Measurements from ENCODE around the gene FHIT.

FHIT gene

DNA sequence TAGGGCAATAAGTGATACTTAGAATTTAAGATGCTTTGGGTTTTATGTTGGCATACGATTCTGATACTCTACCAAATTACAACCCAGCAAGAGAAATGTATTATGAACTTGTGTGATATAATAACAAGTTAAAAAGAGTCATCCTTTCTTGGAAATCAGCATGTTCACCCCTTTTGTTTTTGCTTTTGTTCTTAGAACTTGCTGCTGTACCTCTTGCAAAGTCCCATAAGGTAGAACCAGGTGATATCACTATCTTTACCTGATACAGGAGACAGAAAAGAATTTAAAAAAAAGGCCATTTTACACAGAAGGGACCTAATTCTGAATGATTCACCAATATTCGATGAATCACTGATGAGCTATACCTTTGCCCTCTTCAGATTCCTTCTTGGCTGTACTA, 810.4 kb downstream of the FHIT start:
- no peak for DNase-seq

DNA sequence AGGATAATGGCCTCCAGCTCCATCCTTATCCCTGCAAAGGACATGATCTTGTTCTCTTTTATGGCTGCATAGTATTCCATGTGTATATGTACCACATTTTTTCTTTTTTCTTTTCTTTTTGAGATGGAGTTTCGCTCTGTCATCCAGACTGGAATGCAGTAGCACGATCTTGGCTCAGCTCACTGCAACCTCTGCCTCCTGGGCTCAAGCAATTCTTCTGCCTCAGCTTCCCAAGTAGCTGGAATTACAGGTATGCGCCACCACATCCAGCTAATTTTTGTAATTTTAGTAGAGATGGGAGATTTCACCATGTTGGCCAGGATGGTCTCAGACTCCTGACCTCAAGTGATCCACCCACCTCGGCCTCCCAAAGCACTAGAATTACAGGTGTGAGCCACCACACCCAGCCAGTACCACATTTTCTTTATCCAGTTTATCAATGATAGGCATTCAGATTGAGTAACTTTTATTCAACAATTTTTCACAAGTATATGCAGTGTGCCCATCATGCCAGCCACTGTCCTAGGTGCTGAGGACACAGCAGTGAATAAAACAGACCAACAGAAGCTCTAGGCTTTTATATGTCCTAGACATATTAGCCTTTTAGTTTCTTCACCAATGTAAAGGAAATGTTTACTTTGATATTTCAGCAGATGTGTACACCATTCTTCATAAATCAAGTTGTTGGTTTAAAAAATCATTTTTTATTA, 815.2 kb downstream of the FHIT start:
- no peak for DNase-seq

DNA sequence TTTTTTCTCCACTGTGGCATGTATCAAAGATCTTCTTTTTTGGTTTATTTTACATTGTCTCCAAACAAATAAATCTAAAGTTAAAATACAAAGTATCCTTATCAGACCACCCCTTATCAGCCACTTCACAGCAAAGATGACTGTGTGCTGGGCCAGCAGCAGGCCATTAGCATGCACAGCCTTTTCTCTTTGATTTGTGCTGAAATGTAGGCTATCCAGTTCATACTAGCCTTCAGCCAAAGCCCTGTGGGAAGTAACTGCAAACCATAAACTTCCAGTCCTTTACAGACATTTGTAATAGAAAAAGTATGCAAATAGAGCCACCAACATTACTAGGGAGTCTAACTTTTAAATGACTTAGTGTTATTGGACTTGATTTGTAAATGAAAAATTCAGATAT, 816.3 kb downstream of the FHIT start:
- DNase-seq, result no peak

DNA sequence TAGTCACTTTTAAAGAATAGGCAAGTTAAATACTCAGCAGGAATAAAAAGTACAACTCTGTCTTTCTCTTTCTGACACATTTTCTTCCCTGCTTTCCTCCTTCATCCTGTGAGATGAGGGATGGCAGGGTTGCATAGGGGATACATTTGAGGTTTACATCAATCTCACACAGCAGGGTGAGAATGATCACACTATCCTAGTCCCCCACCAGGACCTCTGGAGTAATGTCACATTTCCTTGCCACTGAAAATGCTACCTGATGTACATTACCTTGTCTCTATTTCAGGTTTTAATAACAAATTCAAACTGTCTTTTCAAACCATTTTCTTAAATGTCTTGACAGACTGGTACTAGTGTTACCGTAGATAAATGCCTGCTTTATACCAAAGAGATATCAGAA, 816.9 kb downstream of the FHIT start:
- DNase-seq, result no peak

DNA sequence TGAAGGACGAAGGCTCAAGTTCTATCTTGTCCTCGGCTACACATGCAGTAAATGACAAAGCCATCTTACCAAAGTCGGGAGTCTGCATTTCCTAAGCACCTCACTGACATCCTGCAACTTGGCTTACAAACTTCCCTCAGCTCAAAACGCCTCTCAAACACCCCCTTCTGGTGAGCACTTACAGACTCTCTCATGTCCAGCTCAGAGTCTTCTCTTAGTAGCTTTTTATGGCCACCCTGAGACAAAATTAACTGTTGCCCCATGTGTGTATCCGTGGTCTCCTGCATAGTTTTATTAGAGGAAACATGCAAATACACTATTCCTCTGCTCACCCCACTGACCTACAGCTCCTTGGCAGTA, 819.7 kb downstream of the FHIT start:
- no peak for DNase-seq

DNA sequence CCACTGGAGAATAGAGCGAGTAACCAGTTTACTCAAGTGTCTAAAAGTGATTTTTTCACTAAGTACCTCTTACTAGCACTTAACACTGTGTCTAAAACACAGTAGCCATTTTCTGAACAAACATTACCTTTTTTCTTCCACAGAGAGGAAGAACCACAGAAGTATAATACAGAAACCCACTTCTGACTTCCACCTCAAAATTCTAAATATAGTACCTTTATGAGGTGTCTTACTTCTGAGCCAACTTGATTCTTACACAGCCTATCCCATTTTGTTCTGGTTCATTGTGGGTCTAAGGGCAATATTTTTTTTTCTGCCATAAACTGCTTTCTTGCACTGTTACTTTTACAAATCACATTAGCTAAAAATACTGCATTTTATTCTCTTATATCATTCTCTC, 821.0 kb downstream of the FHIT start:
- no peak for DNase-seq

DNA sequence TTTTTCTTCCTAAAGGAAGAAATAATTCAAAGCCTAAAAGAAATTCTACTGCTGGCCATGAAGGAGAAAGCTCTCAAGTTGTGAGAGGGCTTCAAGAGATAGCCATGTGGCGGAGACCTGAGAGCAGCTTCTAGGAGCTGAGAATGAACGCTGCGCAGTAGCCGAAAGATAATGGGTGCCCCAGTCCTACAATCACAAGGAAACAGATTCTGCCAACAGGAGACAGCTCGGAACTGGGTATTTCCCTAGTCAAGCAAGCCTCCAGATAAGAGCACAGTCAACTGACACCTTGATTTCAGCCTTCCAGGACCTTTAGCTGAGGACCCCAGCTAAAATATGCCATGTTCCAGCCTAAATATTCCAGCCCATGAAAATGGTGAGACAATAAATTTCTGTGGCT, 824.1 kb downstream of the FHIT start:
- no peak for DNase-seq

DNA sequence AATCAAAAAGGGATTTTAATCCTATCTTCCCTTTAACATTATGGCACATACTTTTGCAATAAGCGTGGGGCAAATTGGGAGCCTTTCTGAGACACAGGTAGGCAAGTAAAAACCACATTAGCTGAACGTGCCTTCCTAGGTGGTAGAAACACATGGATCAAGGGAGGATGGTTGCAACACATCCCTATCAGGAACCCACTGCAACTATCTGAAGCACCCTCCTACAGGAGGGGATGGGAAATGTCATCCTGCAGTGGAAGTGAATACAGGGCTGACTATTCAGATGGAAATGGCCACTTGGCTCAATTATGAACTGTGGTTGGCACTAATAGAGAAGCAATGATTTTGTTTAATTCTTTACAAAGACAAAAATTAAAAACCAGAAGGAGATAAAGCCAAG, 826.3 kb downstream of the FHIT start:
- no peak for DNase-seq

DNA sequence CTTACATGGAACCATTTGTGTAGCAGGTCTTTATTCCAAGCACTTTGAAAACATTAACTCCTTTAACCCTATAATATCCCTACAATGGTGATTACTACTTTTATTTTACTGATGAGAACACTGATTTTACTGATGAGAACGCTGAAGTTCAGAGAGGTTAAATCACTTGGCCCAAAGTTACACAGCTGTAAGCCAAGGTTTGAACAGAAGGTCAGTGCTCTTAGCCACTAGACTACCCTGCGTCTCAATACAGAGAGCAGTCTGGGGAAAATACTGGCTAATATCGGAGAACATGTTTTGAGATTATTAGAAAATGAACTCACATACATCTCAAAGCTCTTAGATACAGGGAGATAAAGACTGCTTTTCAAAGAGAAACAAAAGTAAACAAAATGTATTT, 827.2 kb downstream of the FHIT start:
- no peak for DNase-seq

DNA sequence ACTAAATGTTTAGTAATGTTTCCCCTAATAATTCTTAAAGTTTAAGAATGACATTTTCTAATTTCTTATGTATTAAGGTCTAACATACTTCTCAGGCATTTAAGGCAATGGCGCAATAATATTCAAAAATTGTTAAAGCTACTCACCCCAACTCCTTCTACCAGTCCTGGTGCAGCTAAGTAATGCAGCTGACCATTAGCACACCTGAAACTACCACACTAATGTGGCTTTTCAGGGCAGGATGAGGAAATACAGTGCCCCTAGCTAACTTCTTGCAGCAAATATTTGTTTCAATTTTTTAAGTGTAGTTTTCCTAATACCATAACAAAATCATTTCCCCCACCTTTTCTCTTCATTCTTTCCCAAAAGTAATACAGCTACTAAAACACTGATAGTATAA, 827.7 kb downstream of the FHIT start:
- DNase-seq, result no peak

DNA sequence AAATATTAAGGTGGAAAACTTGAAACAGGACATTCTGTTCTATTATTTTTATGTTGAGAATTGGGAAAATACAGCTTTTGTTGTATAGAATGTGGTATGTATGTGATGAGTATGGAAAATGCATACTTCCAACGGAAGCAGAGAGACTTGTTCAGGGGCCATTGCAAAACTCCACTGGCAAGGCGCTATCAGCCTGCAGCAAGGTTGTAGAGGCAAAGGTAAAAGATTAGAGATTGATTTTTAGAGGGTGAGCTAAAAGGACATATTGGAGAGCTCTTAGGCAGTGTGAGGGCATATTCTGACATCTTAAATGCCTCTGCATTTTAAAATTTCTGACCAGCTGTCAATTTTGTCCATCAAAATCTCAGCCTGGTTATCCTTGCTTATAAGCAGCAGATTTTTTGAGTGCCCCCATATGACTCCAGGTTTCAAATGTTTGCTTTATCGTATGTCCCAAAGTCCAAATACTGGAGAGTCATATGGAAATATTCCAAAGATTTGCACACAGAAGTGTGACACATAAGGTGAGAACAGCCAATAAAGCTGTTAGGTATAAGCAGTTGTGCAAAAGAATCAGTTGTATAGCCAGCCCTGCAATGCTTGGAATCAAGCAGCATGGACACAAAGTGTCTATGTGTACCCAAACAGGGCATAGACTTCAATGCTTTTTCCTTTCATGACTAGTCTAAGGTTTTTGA, 829.4 kb downstream of the FHIT start:
- DNase-seq, result no peak

DNA sequence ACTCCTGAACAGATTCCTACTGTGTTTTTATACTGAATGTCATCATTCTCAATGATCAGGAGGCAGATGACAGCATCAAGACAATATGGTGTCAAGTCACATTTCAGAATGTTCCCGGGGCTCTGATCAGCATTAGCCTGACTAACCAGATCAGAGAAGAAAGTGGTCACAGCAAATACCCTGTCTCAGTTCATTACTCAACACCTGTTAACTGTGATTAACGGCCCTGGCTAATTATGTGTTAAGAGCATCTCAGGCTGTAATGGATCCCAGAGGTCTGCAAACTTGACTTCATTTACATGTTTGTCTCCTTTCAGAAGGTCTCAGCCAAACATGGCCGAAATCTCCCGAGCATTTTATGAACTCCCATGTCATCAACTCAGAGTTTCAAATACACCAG, 833.7 kb downstream of the FHIT start:
- no peak for DNase-seq

DNA sequence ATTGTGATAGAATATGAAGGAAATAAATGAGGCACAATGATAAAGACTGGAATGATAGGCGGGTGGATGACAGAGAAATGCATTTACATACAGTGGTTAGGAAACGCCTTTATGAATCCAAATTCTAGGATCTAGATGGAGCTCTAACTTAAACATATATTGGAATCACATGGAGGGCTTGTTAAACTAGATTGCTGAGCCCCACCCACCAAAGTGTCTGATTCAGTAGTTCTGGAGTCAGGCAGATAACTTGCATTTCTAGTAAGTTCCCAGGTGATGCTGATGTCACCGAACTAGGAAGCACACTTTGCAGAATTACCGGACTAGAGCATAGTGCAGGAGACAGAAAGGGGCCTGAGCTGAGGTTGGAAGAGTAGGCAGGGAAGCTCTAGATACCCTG, 837.2 kb downstream of the FHIT start:
- DNase-seq, result no peak

DNA sequence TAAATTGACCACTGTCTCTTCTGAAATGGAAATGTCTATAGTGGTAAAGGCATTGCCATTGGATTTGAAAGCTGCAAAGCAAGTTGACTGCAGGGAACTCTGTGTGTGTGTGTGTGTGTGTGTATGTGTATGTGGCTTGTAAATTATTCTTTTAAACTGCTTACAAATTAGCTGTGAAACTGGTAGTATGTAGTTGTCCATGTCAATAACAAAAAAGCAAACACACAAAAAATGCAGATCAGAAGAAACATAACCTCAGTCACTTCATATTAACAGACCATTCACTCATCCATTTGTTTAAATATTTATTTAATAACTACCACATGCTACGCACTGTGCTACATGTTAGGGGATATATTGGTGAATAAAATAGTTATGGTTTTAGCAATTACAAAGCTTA, 837.7 kb downstream of the FHIT start:
- DNase-seq, result no peak

DNA sequence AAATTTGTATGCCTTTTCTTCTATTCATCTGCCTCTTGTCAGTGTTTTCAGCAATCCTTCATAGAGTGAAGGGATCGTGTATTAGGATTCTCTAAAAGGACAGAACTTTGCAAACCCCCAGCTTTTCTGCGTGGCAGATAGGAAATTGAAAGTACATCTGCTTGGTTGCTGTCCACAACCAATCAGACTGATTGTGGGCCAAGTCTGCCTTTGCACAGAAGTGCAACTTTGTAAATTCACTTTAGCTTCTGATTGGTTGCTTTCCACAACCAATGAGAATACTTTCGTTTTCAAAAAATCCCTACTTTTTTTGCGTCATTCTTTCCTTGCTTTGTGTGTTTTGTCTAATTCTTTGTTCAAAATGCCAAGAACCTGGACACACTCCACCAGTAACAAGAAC, 847.4 kb downstream of the FHIT start:
- DNase-seq, result no peak

DNA sequence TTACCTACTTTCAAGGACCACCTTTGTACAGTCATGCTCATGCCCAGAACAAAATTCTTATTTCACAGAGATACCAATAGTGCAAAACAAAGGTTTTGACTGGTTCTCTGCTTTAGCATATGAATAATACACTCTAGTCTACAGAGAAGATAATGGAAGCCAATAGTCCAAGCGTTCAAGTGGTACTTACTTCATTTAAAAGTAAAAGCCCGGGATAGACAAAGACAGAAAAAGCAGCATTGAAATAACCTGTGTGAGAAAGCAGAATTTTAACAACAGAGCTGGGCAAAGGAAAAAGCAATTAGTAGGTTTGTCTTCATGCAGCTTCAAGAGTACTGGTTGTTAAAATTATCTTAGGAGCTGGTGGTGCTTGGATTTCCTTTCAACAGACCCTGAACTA, 848.3 kb downstream of the FHIT start:
- no peak for DNase-seq

DNA sequence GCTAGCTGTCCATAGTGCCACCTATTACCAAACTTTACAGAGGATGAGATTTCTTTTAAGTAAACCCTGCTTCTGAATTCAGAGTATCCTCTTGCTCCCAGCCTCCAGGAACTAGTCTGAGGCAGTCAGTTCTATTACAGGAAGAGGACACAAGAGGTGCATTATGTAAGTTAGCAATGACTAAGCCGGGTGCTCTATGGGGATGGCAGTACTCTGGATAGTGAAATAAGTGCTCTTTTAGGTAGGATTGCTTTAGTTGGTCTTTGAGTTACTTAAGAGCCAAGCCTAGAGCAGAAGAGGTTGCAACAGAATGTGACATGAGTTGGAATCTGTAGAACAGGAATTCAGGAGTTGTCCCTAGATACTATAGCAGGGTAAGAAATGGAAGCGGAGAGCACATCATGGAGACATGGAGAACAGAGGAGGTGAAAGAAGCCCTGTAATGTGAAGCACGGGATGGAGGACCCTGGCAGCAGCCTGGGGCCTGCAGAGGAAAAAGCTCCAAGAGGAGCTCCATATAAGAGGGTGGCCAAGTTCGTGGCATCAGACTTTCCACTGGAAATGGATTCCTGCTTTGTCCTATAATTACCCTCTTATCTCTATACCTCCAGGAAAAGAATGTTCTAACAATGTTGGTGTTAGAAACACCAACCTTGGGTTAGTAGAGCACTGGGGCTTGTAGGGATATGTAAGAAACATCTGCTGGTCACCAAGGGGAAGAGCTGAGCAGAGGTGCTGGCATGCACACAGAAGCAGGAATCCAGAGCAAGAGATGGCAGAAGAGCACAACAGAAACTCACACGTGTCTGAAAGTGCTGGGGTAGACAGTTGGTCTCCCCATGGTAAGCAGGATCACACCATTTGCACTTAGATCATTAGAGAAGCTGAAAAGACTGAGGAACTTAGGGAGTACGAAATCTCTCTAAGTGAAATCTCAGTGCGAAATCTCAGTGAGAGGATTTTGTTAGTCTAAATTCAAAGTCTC, 851.1 kb downstream of the FHIT start:
- DNase-seq, result no peak

DNA sequence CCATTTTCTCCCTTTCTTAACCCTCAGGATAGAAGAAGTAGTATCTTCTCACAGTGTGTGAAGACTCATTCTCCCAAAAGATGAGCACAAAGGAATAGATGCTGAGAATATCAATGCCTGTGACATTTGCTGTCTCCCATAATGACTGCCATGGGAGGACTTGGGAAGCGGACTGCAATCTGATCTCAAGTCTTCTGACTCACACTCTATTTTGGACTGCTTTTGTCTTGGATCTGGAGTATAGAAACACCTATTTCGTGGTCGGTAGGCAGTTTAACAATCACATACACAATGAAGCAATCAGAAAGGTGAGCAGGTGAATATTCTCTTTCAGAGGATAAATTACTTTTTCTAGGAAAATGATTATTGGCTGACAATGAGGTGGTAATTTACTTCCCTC, 852.0 kb downstream of the FHIT start:
- DNase-seq, result no peak

DNA sequence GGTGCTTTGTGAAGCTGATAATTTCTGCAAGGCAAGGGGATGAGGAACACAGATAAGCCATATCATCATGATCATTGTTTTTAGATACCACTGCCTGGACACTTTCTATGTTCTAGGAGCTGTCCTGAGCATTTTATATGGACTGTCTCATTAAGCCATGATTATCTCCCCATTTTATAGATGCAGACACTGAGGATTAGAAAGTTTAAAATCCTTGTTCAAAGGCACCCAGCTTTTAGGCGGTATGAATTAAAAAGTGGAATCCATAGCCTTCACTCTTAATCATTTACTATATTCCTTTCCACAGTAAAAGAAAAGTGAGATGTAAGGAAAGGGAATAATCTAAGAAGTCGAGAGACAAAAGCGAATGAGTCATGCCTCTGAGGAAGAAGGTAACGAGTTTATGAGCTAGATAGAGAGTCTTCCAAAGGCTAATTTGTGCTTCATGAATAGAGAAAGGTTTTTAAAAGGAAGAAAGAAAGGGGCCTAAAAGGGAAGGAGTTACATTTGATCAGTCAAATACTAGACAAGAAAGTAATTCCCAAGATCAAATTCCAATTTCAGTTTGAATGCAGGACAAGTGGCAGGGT, 856.0 kb downstream of the FHIT start:
- DNase-seq, result no peak

DNA sequence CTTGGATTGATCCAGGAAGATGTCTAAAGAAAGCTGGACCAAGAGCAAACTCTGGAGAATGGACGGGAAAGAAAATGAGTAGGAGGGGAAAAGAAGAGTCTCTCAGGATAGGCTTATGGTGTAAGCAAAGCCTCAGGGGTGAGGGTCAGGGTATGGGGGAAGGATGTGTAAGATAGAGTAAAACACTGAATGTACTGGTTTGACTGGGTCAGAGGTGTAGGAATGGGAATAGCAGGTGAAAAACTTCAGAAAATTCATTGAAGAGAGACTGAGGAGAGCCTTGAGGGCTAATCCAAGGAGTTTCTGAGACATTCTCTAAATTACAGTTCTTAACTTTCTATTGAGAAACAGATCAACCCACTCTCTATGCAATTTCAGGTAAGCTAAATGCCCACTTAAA, 857.3 kb downstream of the FHIT start:
- DNase-seq, result no peak

DNA sequence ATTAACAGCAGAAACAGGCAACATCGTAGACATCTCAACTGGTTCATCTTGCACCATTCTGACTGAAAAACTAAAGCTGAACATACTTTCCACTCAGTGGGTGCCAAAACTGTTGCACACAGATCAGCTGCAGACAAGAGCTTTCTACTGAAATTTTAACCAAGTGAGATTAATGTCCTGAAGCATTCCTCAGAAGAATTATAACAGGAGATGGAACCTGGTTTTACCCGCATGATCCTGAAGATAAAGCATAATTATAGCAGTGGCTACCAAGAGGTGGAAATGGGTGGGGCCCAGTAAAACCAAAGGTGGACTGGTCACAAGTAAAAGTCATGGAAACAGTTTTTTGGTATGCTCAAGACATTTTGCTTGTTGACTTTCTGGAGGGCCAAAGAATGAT, 858.8 kb downstream of the FHIT start:
- DNase-seq, result no peak

DNA sequence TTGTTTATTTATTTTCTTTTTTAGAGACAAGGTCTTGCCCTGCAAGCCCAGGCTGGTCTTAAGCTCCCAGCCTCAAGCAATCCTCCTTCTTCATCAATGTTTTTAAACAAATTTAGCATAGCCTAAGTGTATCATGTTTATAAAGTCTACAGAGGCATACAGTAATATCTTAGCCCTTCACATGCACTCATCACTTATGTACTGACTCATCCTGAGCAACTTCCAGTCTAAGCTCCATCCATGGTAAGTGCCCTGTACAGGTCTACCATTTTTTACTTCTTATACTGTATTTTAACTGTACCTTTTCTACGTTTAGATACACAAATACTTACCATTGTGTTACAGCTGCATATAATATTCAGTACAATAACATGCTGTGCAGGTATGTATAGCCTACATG, 860.0 kb downstream of the FHIT start:
- DNase-seq, result no peak

DNA sequence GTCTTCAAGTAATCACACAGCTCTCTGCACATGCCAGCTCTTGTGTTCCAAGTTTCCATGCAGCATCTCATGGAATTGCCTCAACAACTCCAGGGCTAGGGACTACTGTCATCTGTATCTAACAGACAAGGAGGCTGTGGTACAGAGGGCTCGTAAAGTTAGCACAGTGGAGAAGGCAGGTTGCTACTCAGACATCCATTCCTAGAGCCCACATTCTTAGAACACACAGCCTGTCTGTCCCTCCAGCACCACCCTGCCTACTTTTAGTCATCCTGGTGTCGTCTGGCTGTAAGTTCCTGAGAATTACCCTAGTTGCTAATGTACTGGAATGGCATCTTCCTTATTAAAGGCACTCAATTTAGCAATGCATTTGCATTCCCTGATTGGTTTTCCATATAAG, 862.5 kb downstream of the FHIT start:
- DNase-seq, result no peak

DNA sequence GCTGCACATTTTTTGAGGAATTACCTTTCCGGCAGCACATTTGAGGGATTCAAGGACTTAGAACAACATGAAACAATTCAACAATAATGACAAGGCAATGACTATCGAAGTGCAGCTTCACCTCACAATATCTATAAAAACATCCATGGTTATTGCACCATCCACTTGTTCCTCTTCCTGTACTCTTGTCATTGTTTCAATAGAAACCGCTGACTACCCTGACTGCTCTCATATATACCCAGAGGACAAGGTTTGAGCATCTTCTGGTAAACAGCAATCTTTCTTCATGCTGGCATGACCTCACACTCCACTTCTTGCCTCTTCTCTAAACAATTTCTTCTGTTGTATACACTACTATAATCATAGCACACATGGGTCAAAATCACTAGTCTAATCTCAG, 864.9 kb downstream of the FHIT start:
- no peak for DNase-seq
